IMR-90 (cell line): ENCODE measurements around the gene SRGN. TPM values are rescaled to one million over a fixed set of nuclear protein-coding genes. Genes with fewer than 3 reads are reported as not detected.

Source experiments
- ATAC-seq: fragments of 200-7000 bp; cut with Tn5 transposase; 2 replicates; pipeline ENCODE4 v1.9.1; 2020; ENCODE audit warnings: low read depth, mild to moderate bottlenecking, moderate library complexity
- BruUV-seq: library from RNA; stranded (reverse); fragments of 400-500 nt; replicated peaks from 2 replicates; lab custom pipeline; 2021; lab: Mats Ljungman, UMichigan
- CTCF ChIA-PET: fragments of 300-600 bp; formaldehyde crosslinking; extraction: SDS; loops from one replicate; lab custom pipeline; 2021; ENCODE audit warnings: antibody characterized with exemption; lab: Yijun Ruan, JAX
- POLR2A ChIA-PET: fragments of 300-600 bp; sonication (Branson Sonifier 250); formaldehyde crosslinking; loops from one replicate; lab custom pipeline; 2022; ENCODE audit warnings: antibody characterized with exemption; ENCODE audit not compliant: unreplicated experiment; lab: Charles Lee
- DNase-seq: peaks from one replicate; pipeline ENCODE4 v3.0.0; 2013
- H2AFZ ChIP-seq: replicated peaks from 2 replicates; pipeline ENCODE3; 2013; ENCODE audit warnings: low read length, mild to moderate bottlenecking; ENCODE audit not compliant: poor library complexity
- H2AK5ac ChIP-seq: 2 replicates; pipeline ENCODE4 v1.6.1; 2013; ENCODE audit warnings: low read depth, low read length, inconsistent platforms
- H2AK9ac ChIP-seq: replicated peaks from 2 replicates; pipeline ENCODE3; 2013; ENCODE audit warnings: mild to moderate bottlenecking, low read depth, low read length, moderate library complexity; ENCODE audit not compliant: poor library complexity
- H2BK120ac ChIP-seq: 2 replicates; pipeline ENCODE4 v1.6.1; 2013; ENCODE audit warnings: low read depth, low read length, inconsistent platforms
- H2BK15ac ChIP-seq: 3 replicates; pipeline ENCODE4 v1.6.1; 2013; ENCODE audit warnings: low read depth, low read length, inconsistent platforms
- H2BK20ac ChIP-seq: 2 replicates; pipeline ENCODE4 v1.6.1; 2013; ENCODE audit warnings: low read depth, mild to moderate bottlenecking, inconsistent platforms, low read length, moderate library complexity
- H2BK5ac ChIP-seq: 2 replicates; pipeline ENCODE4 v1.6.1; 2013; ENCODE audit warnings: mild to moderate bottlenecking, low read depth, low read length, inconsistent platforms; ENCODE audit not compliant: poor library complexity, severe bottlenecking
- H3K14ac ChIP-seq: replicated peaks from 2 replicates; pipeline ENCODE4 v1.6.1; 2013; ENCODE audit warnings: low read depth, low read length, inconsistent platforms
- H3K18ac ChIP-seq: 2 replicates; pipeline ENCODE4 v1.6.1; 2013; ENCODE audit warnings: low read depth, low read length, control low read depth
- H3K23ac ChIP-seq: 2 replicates; pipeline ENCODE4 v1.6.1; 2013; ENCODE audit warnings: low read depth, low read length, inconsistent platforms
- H3K27ac ChIP-seq: 2 replicates; pipeline ENCODE4 v1.5.1; 2013; ENCODE audit warnings: mild to moderate bottlenecking, control low read depth, low read length; ENCODE audit not compliant: insufficient read depth
- H3K27me3 ChIP-seq: 2 replicates; pipeline ENCODE4 v1.6.1; 2013; ENCODE audit warnings: low read length; ENCODE audit not compliant: control insufficient read depth, insufficient read depth
- H3K36me3 ChIP-seq: 2 replicates; pipeline ENCODE4 v1.6.1; 2013; ENCODE audit warnings: low read length, mixed read lengths; ENCODE audit not compliant: control insufficient read depth, insufficient read depth
- H3K4ac ChIP-seq: 2 replicates; pipeline ENCODE4 v1.6.1; 2013; ENCODE audit warnings: low read depth, low read length, inconsistent platforms
- H3K4me1 ChIP-seq: 2 replicates; pipeline ENCODE4 v1.6.1; 2013; ENCODE audit warnings: low read length, mixed read lengths; ENCODE audit not compliant: control insufficient read depth, insufficient read depth
- H3K4me2 ChIP-seq: 2 replicates; pipeline ENCODE4 v1.6.1; 2013; ENCODE audit warnings: low read depth, mild to moderate bottlenecking, control low read depth, low read length, moderate library complexity
- H3K4me3 ChIP-seq: 2 replicates; pipeline ENCODE4 v1.5.1; 2013; ENCODE audit warnings: low read depth, mild to moderate bottlenecking, control low read depth, low read length, moderate library complexity; ENCODE audit not compliant: insufficient read depth
- H3K56ac ChIP-seq: 2 replicates; pipeline ENCODE4 v1.6.1; 2013; ENCODE audit warnings: low read length, inconsistent platforms; ENCODE audit not compliant: insufficient read depth; ENCODE audit errors: extremely low read depth
- H3K79me1 ChIP-seq, 2 experiments: 2 replicates each; pipeline ENCODE4 v1.6.1; 2013; ENCODE audit warnings: low read length in 2 of 2, inconsistent platforms in 1 of 2, low read depth in 1 of 2
- H3K9ac ChIP-seq: 2 replicates; pipeline ENCODE4 v1.6.1; 2013; ENCODE audit warnings: low read depth, low read length, control low read depth
- H3K9me1 ChIP-seq: 2 replicates; pipeline ENCODE4 v1.6.1; 2013; ENCODE audit warnings: low read length, inconsistent platforms; ENCODE audit not compliant: insufficient read depth
- H3K9me3 ChIP-seq: 2 replicates; pipeline ENCODE4 v1.6.1; 2013; ENCODE audit warnings: low read length; ENCODE audit not compliant: control insufficient read depth, insufficient read depth
- H4K20me1 ChIP-seq: 2 replicates; pipeline ENCODE4 v1.6.1; 2013; ENCODE audit warnings: low read length, inconsistent platforms; ENCODE audit not compliant: insufficient read depth
- H4K5ac ChIP-seq: 2 replicates; pipeline ENCODE4 v1.6.1; 2013; ENCODE audit warnings: mild to moderate bottlenecking, low read depth, low read length, control low read depth
- H4K8ac ChIP-seq, 2 experiments: 2 replicates each; pipeline ENCODE4 v1.6.1; 2013; ENCODE audit warnings: low read depth in 2 of 2, low read length in 2 of 2, control low read depth in 1 of 2, inconsistent platforms in 1 of 2
- H4K91ac ChIP-seq: 2 replicates; pipeline ENCODE4 v1.6.1; 2013; ENCODE audit warnings: low read depth, low read length, inconsistent platforms; ENCODE audit not compliant: insufficient read depth
- CEBPB ChIP-seq: IDR thresholded peaks from 2 replicates; pipeline ENCODE4 v1.6.1; 2012; ENCODE audit warnings: low read depth, low read length, improper control_type of control experiment
- FOS ChIP-seq: fragments of 150-350 bp; IDR thresholded peaks from 2 replicates; pipeline ENCODE4 v1.6.1; 2016; ENCODE audit warnings: low read depth, low read length
- MAZ ChIP-seq: IDR thresholded peaks from 2 replicates; pipeline ENCODE4 v1.6.1; 2012; ENCODE audit warnings: low read depth, mild to moderate bottlenecking, low read length, improper control_type of control experiment, moderate library complexity, borderline replicate concordance
- NFE2L2 ChIP-seq: fragments of 150-350 bp; IDR thresholded peaks from 2 replicates; pipeline ENCODE4 v1.6.1; 2016; ENCODE audit warnings: low read depth, mild to moderate bottlenecking, low read length
- WGBS, 2 experiments: methylation state at CpG; one replicate each; pipeline versions ENCODE4 v1.1.5 to v1.1.7; 2013; ENCODE audit warnings: missing lambda C conversion rate in 2 of 2; ENCODE audit not compliant: insufficient read length in 1 of 2; ENCODE audit errors: extremely low coverage in 2 of 2; 5-methylcytosine and 5-hydroxymethylcytosine counted together
- dilution Hi-C: fragments of 300-500 bp; cut with HindIII; formaldehyde crosslinking; loops from one replicate; pipeline ENCODE4 v1.14.3; 2018; ENCODE audit warnings: low sequenced_read_pairs; ENCODE audit not compliant: unreplicated experiment
- in situ Hi-C: fragments of 300-500 bp; cut with MboI; formaldehyde crosslinking; loops from 3 replicates; pipeline ENCODE4 v1.14.3; 2019; ENCODE audit warnings: low sequenced_read_pairs, inconsistent platforms, mixed read lengths
- intact Hi-C: fragments of 100-400 bp; cut with micrococcal nuclease; formaldehyde crosslinking; loops from 2 replicates; pipeline ENCODE4 v1.10.0; 2022
- polyA plus RNA-seq, 3 experiments: library from polyadenylated mRNA; depleted of rRNA; stranded (reverse); fragments of >200 nt; gene quantifications; 2 replicates each; pipeline ENCODE4 v1.2.3, GENCODE V29; 2012; ENCODE audit warnings: low replicate concordance in 1 of 3
- total RNA-seq: library from RNA; depleted of rRNA; stranded (reverse); fragments of >200 nt; gene quantifications from 2 replicates; pipeline ENCODE4 v1.2.3, GENCODE V29; 2012

SRGN gene
- total and polyA plus RNA-seq, 2 of the 4 experiments (the other 2 are of a cell fraction) = 33.3 to 41.4 TPM

DNA sequence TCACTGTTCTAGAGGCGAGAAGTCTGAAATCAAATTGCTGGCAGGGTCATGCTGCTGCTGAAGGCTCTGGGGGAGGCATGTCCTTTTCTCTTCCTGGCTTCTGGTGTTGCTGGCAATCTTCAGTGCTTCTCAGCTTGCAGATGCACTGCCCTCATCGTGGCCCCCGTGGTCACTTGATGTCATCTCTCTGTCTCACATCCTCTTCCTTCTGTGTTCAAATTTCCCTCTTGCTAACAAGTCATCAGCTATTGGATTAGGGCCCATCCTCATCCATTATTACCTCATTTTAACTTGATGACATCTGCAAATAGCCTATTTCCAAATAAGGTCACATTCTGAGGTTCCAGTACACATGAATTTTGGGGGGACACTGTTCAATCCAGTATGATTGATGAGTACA, 36.6 kb upstream of the SRGN start:
- Histone ChIP-seq H3K9me3 (no peaks in the 10 kb centered on the region), H2AFZ (no peak overlapping the region), H3K14ac (peak overlapping the region; percentile 24; the same call in 1 of the 2 replicates), H3K36me3 (no peaks in the 10 kb centered on the region), H4K91ac (no peak overlapping the region; the same call in 1 of the 2 replicates), H3K4me1 (peaks cover 10% of the 10 kb centered on the region), H2AK9ac (no peak overlapping the region), H3K4me2 (no peak overlapping the region), H3K4me3 (no peak overlapping the region), H3K9ac (no peak overlapping the region), H3K56ac (no peak overlapping the region), H3K27me3 (no peaks in the 10 kb centered on the region), H3K18ac (no peak overlapping the region; the same call in 1 of the 2 replicates), H2BK5ac (no peak overlapping the region), H2BK120ac (peak overlapping the region; percentile 3; the same call in 1 of the 2 replicates), H3K27ac (no peak overlapping the region), H3K4ac (no peak overlapping the region), H4K8ac (peak overlapping the region in 1 of 2 experiments; percentile 51; a peak in 1 of 4 replicates), H3K9me1 (peaks cover 7% of the 10 kb centered on the region; the same call in 1 of the 2 replicates), H4K20me1 (no peaks in the 10 kb centered on the region), H3K79me1 (no peaks in the 10 kb centered on the region), H4K5ac (peak overlapping the region; percentile 20; the same call in 1 of the 2 replicates), H2BK20ac (no peak overlapping the region), H2AK5ac (no peak overlapping the region; the same call in 1 of the 2 replicates), H2BK15ac (no peak overlapping the region; the same call in 2 of the 3 replicates), H3K23ac (peak overlapping the region; percentile 13; the same call in 1 of the 2 replicates)
- ChIA-PET CTCF (no interaction called here), POLR2A (no interaction called here)
- intact Hi-C loops (no loop called here), in situ Hi-C loops (no loop called here), dilution Hi-C loops (no loop called here)
- BruUV-seq = no TSS peak
- no peak for TF ChIP-seq MAZ
- no peak for TF ChIP-seq CEBPB
- no peak for TF ChIP-seq NFE2L2
- TF ChIP-seq FOS = no peak
- DNase-seq = peak; percentile 82
- no peak for ATAC-seq
- WGBS, 2 experiments = 51% methylated on average over 3 of the region's 3 CpGs; no CpG with 5 or more reads in 1 of the 2 experiments
